ENCODE results near the gene PTPRH. TPM values are rescaled to one million over a fixed set of nuclear protein-coding genes. Genes with fewer than 3 reads are reported as not detected.

The PTPRH gene
- polyA plus RNA-seq, 1 donor from 2014 or later, result 0.54 TPM

DNA sequence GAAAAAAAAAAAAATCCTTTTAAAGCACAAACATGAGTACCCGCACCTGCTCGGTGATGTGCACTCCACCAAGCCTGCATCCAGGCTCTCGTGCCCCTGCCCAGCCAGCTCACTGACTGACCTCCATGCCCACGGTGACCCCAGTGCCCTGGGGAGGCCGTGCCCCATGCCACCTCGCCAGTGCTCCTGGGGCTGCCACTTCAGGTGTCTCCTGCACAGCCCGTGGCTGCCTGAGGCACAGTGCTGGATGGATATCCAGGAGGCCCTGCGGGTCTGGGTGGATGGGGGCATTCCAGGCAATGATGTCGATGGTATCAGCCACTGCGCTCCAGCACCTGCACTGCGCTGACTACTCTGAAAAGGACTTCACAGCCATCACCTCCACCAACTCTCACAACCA, 40.5 kb upstream of the PTPRH start:
- H3K4me2 ChIP-seq (ENCODE audit: low read length), result no peak overlapping the region
- no peak overlapping the region for H3K4me3 ChIP-seq (ENCODE audit: low read length)
- no peaks in the 10 kb centered on the region for H3F3A ChIP-seq (ENCODE audit: insufficient read depth, low read length, poor library complexity, severe bottlenecking)
- no peaks in the 10 kb centered on the region for H3K27me3 ChIP-seq (ENCODE audit: insufficient read depth, low read depth, low read length)
- H3K36me3 ChIP-seq (ENCODE audit: insufficient read depth, low read length), result no peaks in the 10 kb centered on the region
- no peaks in the 10 kb centered on the region for H3K9me2 ChIP-seq (ENCODE audit: insufficient read depth, low read length)
- H3K27ac ChIP-seq (ENCODE audit: low read length), result no peak overlapping the region
- no peaks in the 10 kb centered on the region for H3K9me3 ChIP-seq (ENCODE audit: low read length)
- no peaks in the 10 kb centered on the region for H4K20me1 ChIP-seq (ENCODE audit: insufficient read depth)
- no peak overlapping the region for H3K9ac ChIP-seq (ENCODE audit: low read length)
- peaks cover 43% of the 10 kb centered on the region for H3K79me2 ChIP-seq (replicated peaks; ENCODE audit: insufficient read depth, low read length)
- no peak overlapping the region for H2AFZ ChIP-seq (ENCODE audit: low read depth, low read length)
- TF ChIP-seq SMC3 (conservative IDR thresholded peaks at IDR 0.05; ENCODE audit: poor library complexity) (no peak), EP300 (conservative IDR thresholded peaks at IDR 0.05; ENCODE audit: poor library complexity, severe bottlenecking) (no peak), TAF1 (IDR thresholded peaks at IDR 0.05; ENCODE audit: low read depth) (no peak), RAD21 (conservative IDR thresholded peaks at IDR 0.05) (no peak), POLR2AphosphoS5 (IDR thresholded peaks at IDR 0.05) (no peak), EZH2 (IDR thresholded peaks at IDR 0.05; ENCODE audit: borderline replicate concordance, insufficient read depth, low read length, poor library complexity, severe bottlenecking) (no peak), MXI1 (conservative IDR thresholded peaks at IDR 0.05; ENCODE audit: poor library complexity, severe bottlenecking) (no peak)
- TF ChIP-seq, protein P1, sequence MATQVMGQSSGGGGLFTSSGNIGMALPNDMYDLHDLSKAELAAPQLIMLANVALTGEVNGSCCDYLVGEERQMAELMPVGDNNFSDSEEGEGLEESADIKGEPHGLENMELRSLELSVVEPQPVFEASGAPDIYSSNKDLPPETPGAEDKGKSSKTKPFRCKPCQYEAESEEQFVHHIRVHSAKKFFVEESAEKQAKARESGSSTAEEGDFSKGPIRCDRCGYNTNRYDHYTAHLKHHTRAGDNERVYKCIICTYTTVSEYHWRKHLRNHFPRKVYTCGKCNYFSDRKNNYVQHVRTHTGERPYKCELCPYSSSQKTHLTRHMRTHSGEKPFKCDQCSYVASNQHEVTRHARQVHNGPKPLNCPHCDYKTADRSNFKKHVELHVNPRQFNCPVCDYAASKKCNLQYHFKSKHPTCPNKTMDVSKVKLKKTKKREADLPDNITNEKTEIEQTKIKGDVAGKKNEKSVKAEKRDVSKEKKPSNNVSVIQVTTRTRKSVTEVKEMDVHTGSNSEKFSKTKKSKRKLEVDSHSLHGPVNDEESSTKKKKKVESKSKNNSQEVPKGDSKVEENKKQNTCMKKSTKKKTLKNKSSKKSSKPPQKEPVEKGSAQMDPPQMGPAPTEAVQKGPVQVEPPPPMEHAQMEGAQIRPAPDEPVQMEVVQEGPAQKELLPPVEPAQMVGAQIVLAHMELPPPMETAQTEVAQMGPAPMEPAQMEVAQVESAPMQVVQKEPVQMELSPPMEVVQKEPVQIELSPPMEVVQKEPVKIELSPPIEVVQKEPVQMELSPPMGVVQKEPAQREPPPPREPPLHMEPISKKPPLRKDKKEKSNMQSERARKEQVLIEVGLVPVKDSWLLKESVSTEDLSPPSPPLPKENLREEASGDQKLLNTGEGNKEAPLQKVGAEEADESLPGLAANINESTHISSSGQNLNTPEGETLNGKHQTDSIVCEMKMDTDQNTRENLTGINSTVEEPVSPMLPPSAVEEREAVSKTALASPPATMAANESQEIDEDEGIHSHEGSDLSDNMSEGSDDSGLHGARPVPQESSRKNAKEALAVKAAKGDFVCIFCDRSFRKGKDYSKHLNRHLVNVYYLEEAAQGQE (IDR thresholded peaks at IDR 0.05; ENCODE audit: borderline replicate concordance), result no peak
- TF ChIP-seq, protein P2, sequence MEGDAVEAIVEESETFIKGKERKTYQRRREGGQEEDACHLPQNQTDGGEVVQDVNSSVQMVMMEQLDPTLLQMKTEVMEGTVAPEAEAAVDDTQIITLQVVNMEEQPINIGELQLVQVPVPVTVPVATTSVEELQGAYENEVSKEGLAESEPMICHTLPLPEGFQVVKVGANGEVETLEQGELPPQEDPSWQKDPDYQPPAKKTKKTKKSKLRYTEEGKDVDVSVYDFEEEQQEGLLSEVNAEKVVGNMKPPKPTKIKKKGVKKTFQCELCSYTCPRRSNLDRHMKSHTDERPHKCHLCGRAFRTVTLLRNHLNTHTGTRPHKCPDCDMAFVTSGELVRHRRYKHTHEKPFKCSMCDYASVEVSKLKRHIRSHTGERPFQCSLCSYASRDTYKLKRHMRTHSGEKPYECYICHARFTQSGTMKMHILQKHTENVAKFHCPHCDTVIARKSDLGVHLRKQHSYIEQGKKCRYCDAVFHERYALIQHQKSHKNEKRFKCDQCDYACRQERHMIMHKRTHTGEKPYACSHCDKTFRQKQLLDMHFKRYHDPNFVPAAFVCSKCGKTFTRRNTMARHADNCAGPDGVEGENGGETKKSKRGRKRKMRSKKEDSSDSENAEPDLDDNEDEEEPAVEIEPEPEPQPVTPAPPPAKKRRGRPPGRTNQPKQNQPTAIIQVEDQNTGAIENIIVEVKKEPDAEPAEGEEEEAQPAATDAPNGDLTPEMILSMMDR (IDR thresholded peaks at IDR 0.05; ENCODE audit: poor library complexity, severe bottlenecking), result no peak

DNA sequence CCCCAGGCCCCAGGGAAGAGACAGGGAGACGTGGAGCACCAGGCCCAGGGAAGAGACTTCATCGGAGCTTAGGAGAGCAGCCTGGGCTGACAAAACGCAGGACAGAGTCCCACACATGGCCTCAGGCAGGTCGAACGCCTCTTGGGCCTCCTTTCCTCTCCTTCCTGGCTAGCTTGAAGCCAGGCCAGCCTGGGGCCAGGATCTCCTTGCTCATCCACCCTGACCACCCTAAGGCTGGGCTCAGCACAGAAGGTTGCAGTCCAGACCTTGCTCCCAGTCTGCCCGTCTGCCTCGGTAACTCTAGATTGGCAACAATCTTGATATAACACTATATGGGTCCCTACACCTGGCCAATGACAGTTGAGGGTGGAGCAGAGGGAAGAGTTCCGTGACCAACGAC, 39.4 kb upstream of the PTPRH start:
- Histone ChIP-seq H3K36me3 (ENCODE audit: insufficient read depth, low read length) (no peaks in the 10 kb centered on the region), H3K9me3 (ENCODE audit: low read length) (no peaks in the 10 kb centered on the region), H3K27ac (ENCODE audit: low read length) (no peak overlapping the region), H4K20me1 (ENCODE audit: insufficient read depth) (no peaks in the 10 kb centered on the region), H3K4me3 (ENCODE audit: low read length) (no peak overlapping the region), H2AFZ (ENCODE audit: low read depth, low read length) (no peak overlapping the region), H3F3A (ENCODE audit: insufficient read depth, low read length, poor library complexity, severe bottlenecking) (no peaks in the 10 kb centered on the region), H3K79me2 (replicated peaks; ENCODE audit: insufficient read depth, low read length) (peaks cover 38% of the 10 kb centered on the region), H3K9me2 (ENCODE audit: insufficient read depth, low read length) (no peaks in the 10 kb centered on the region), H3K4me2 (ENCODE audit: low read length) (no peak overlapping the region), H3K9ac (ENCODE audit: low read length) (no peak overlapping the region), H3K27me3 (ENCODE audit: insufficient read depth, low read depth, low read length) (no peaks in the 10 kb centered on the region)
- TF ChIP-seq POLR2AphosphoS5 (IDR thresholded peaks at IDR 0.05) (no peak), MXI1 (conservative IDR thresholded peaks at IDR 0.05; ENCODE audit: poor library complexity, severe bottlenecking) (no peak), RAD21 (conservative IDR thresholded peaks at IDR 0.05) (no peak), TAF1 (IDR thresholded peaks at IDR 0.05; ENCODE audit: low read depth) (no peak), SMC3 (conservative IDR thresholded peaks at IDR 0.05; ENCODE audit: poor library complexity) (no peak), EP300 (conservative IDR thresholded peaks at IDR 0.05; ENCODE audit: poor library complexity, severe bottlenecking) (no peak), EZH2 (IDR thresholded peaks at IDR 0.05; ENCODE audit: borderline replicate concordance, insufficient read depth, low read length, poor library complexity, severe bottlenecking) (no peak)
- TF ChIP-seq, protein P1 (IDR thresholded peaks at IDR 0.05; ENCODE audit: borderline replicate concordance), result no peak
- TF ChIP-seq, protein P2 (IDR thresholded peaks at IDR 0.05; ENCODE audit: poor library complexity, severe bottlenecking), result no peak

Measured in neural cell (in vitro differentiated cells).